K562 (cell line): ENCODE data around the gene TMEM239. TPM values are rescaled to one million over a fixed set of nuclear protein-coding genes. Genes with fewer than 3 reads are reported as not detected.

Experiments
- BRCA1 ChIP-seq, 2 experiments: fragments of 450-650 bp in 1 of 2; sonication (generic) in 1 of 2; formaldehyde crosslinking in 1 of 2; IDR thresholded peaks; 2 replicates each; pipeline versions ENCODE4 v1.5.0 to v1.6.1; 2017 to 2020; ENCODE audit warnings: mild to moderate bottlenecking in 1 of 2, missing genetic modification reagents in 1 of 2
- FOXK1 ChIP-seq: sonication (generic); formaldehyde crosslinking; IDR thresholded peaks from 2 replicates; pipeline ENCODE4 v1.8.0; 2022; ENCODE audit warnings: missing genetic modification reagents, mild to moderate bottlenecking, borderline replicate concordance
- MYC ChIP-seq, 2 experiments: fragments of 250-450 bp in 1 of 2; sonication (Bioruptor Pico) in 1 of 2; IDR thresholded peaks; 2 replicates each; pipeline versions ENCODE4 v1.5.1 to v1.6.1; 2012 to 2021; ENCODE audit warnings: low read depth in 2 of 2, borderline replicate concordance in 1 of 2, improper control_type of control experiment in 1 of 2, low read length in 1 of 2, mild to moderate bottlenecking in 1 of 2, moderate library complexity in 1 of 2
- SPI1 ChIP-seq: IDR thresholded peaks from 2 replicates; pipeline ENCODE4 v1.6.1; 2011; ENCODE audit warnings: low read depth, low read length, control low read depth, borderline replicate concordance
- TBL1XR1 ChIP-seq, 2 experiments: IDR thresholded peaks; 2 replicates each; pipeline ENCODE4 v1.6.1; 2012; ENCODE audit warnings: improper control_type of control experiment in 2 of 2, low read length in 2 of 2, mild to moderate bottlenecking in 1 of 2
- ZNF232 ChIP-seq: sonication (generic); formaldehyde crosslinking; IDR thresholded peaks from 2 replicates; pipeline ENCODE4 v1.8.0; 2022; ENCODE audit warnings: mild to moderate bottlenecking, missing genetic modification reagents
- ZNF41 ChIP-seq: fragments of 250-450 bp; sonication (Bioruptor Pico); conservative IDR thresholded peaks from 2 replicates; pipeline ENCODE4 v1.4.0; 2020; ENCODE audit warnings: mild to moderate bottlenecking
- polyA plus RNA-seq, 8 experiments: library from polyadenylated mRNA; depleted of rRNA in 4 of 8; stranded (reverse) in 5 of 8; unstranded in 3 of 8; fragments of >200 nt; fragmentation: Nextera tagmentation in 2 of 8; fragmentation: Illumina TruSeq in 1 of 8; extraction: Ambion mirVana in 2 of 8; extraction: Trizol in 1 of 8; gene quantifications; 2 replicates each; pipeline versions ENCODE4 v1.2.1 to v1.2.3, GENCODE V29; 2011 to 2014; ENCODE audit warnings: inconsistent platforms in 1 of 8, missing spikeins in 1 of 8
- total RNA-seq, 7 experiments: library from RNA; depleted of rRNA in 6 of 7; stranded (reverse); fragments of >200 nt in 6 of 7; fragmentation: Illumina TruSeq in 2 of 7; extraction: Trizol in 2 of 7; gene quantifications; 2 replicates each; pipeline versions ENCODE4 v1.2.1 to v1.2.3, GENCODE V29; 2011 to 2021; ENCODE audit warnings: low replicate concordance in 1 of 7
- TF ChIP-seq, protein P1 (sequence below): fragments of 200-600 bp; sonication (generic); IDR thresholded peaks from one replicate; pipeline ENCODE4 v1.6.1; 2012; ENCODE audit warnings: mild to moderate bottlenecking, low read depth, low read length, inconsistent platforms
- TF ChIP-seq, protein P2 (sequence below): fragments of 450-650 bp; IDR thresholded peaks from 2 replicates; pipeline ENCODE4 v1.7.0; 2016; ENCODE audit warnings: borderline replicate concordance
- TF ChIP-seq, protein P3 (sequence below): fragments of 250-450 bp; sonication (Bioruptor Pico); IDR thresholded peaks from 2 replicates; pipeline ENCODE4 v1.5.0; 2020; ENCODE audit warnings: mild to moderate bottlenecking, borderline replicate concordance

Gene TMEM239
- total and polyA plus RNA-seq, 9 of the 15 experiments (the other 6 are each of a cell fraction or from before 2014, with no cell fraction given): not detected

DNA sequence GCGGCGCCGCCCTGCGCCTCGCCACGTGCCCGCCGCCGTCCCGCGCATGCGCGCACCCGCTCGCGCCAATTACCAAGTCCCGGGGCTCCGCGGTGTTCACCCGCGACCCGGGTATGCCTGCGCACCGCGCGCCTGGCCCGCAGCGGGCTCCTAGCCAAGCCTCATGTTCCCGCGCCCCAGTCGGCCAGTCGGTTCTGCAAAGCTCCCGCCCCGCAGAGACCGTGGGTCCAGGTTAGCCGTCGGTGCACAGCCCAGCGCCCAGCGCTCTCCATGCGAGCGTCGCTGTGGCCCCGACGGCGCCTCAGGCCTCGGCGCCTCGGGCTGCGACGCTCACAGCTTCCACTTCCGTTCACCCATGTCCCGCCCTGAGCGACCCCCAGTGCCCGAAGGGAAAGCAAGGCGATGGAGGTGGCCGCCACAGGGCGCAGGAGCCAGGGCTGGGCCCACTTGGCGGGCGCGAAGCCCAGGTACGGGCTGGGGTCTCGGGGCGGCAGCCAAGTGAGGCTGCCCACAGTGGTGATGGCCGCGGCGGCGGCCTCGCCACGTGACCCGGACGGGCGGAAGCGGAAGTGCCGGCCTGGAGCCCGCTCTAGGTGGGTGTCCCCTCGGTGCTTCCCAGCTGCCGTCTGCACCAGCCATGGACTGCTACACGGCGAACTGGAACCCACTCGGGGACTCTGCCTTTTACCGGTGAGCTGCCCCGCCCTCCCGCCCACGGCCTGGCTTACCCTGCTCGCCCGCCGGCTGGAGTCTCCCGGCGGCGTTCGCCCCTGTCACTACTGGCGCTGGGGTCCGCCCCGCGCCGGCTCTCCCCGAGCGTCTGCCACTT, 24.2 kb downstream of the TMEM239 start, which contains the start of the genes PCED1A and VPS16 (continued):
- TF ChIP-seq, protein P1, sequence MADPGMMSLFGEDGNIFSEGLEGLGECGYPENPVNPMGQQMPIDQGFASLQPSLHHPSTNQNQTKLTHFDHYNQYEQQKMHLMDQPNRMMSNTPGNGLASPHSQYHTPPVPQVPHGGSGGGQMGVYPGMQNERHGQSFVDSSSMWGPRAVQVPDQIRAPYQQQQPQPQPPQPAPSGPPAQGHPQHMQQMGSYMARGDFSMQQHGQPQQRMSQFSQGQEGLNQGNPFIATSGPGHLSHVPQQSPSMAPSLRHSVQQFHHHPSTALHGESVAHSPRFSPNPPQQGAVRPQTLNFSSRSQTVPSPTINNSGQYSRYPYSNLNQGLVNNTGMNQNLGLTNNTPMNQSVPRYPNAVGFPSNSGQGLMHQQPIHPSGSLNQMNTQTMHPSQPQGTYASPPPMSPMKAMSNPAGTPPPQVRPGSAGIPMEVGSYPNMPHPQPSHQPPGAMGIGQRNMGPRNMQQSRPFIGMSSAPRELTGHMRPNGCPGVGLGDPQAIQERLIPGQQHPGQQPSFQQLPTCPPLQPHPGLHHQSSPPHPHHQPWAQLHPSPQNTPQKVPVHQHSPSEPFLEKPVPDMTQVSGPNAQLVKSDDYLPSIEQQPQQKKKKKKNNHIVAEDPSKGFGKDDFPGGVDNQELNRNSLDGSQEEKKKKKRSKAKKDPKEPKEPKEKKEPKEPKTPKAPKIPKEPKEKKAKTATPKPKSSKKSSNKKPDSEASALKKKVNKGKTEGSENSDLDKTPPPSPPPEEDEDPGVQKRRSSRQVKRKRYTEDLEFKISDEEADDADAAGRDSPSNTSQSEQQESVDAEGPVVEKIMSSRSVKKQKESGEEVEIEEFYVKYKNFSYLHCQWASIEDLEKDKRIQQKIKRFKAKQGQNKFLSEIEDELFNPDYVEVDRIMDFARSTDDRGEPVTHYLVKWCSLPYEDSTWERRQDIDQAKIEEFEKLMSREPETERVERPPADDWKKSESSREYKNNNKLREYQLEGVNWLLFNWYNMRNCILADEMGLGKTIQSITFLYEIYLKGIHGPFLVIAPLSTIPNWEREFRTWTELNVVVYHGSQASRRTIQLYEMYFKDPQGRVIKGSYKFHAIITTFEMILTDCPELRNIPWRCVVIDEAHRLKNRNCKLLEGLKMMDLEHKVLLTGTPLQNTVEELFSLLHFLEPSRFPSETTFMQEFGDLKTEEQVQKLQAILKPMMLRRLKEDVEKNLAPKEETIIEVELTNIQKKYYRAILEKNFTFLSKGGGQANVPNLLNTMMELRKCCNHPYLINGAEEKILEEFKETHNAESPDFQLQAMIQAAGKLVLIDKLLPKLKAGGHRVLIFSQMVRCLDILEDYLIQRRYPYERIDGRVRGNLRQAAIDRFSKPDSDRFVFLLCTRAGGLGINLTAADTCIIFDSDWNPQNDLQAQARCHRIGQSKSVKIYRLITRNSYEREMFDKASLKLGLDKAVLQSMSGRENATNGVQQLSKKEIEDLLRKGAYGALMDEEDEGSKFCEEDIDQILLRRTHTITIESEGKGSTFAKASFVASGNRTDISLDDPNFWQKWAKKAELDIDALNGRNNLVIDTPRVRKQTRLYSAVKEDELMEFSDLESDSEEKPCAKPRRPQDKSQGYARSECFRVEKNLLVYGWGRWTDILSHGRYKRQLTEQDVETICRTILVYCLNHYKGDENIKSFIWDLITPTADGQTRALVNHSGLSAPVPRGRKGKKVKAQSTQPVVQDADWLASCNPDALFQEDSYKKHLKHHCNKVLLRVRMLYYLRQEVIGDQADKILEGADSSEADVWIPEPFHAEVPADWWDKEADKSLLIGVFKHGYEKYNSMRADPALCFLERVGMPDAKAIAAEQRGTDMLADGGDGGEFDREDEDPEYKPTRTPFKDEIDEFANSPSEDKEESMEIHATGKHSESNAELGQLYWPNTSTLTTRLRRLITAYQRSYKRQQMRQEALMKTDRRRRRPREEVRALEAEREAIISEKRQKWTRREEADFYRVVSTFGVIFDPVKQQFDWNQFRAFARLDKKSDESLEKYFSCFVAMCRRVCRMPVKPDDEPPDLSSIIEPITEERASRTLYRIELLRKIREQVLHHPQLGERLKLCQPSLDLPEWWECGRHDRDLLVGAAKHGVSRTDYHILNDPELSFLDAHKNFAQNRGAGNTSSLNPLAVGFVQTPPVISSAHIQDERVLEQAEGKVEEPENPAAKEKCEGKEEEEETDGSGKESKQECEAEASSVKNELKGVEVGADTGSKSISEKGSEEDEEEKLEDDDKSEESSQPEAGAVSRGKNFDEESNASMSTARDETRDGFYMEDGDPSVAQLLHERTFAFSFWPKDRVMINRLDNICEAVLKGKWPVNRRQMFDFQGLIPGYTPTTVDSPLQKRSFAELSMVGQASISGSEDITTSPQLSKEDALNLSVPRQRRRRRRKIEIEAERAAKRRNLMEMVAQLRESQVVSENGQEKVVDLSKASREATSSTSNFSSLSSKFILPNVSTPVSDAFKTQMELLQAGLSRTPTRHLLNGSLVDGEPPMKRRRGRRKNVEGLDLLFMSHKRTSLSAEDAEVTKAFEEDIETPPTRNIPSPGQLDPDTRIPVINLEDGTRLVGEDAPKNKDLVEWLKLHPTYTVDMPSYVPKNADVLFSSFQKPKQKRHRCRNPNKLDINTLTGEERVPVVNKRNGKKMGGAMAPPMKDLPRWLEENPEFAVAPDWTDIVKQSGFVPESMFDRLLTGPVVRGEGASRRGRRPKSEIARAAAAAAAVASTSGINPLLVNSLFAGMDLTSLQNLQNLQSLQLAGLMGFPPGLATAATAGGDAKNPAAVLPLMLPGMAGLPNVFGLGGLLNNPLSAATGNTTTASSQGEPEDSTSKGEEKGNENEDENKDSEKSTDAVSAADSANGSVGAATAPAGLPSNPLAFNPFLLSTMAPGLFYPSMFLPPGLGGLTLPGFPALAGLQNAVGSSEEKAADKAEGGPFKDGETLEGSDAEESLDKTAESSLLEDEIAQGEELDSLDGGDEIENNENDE: no peak
- TF ChIP-seq MYC (IDR thresholded peaks at IDR 0.05; ENCODE audit: low read depth, low read length) (peak; percentile 91), MYC (CRISPR knock-in tag; IDR thresholded peaks at IDR 0.05; ENCODE audit: borderline replicate concordance, low read depth) (no peak; the same call in 1 of the 2 replicates), SPI1 (peak; percentile 53; the same call in 1 of the 2 replicates), FOXK1 (CRISPR knock-in tag) (no peak), ZNF232 (CRISPR knock-in tag) (no peak), BRCA1 (IDR thresholded peaks at IDR 0.05) (no peak), BRCA1 (CRISPR knock-in tag; IDR thresholded peaks at IDR 0.05) (no peak), ZNF41 (CRISPR knock-in tag) (0 out of 2 replicates have a peak, but pooled peaks have one; percentile 10), TBL1XR1 (IDR thresholded peaks at IDR 0.05; ENCODE audit: low read length in 2 of 2) (no peak)
- TF ChIP-seq, protein P2, sequence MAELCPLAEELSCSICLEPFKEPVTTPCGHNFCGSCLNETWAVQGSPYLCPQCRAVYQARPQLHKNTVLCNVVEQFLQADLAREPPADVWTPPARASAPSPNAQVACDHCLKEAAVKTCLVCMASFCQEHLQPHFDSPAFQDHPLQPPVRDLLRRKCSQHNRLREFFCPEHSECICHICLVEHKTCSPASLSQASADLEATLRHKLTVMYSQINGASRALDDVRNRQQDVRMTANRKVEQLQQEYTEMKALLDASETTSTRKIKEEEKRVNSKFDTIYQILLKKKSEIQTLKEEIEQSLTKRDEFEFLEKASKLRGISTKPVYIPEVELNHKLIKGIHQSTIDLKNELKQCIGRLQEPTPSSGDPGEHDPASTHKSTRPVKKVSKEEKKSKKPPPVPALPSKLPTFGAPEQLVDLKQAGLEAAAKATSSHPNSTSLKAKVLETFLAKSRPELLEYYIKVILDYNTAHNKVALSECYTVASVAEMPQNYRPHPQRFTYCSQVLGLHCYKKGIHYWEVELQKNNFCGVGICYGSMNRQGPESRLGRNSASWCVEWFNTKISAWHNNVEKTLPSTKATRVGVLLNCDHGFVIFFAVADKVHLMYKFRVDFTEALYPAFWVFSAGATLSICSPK: no peak
- TF ChIP-seq, protein P3, sequence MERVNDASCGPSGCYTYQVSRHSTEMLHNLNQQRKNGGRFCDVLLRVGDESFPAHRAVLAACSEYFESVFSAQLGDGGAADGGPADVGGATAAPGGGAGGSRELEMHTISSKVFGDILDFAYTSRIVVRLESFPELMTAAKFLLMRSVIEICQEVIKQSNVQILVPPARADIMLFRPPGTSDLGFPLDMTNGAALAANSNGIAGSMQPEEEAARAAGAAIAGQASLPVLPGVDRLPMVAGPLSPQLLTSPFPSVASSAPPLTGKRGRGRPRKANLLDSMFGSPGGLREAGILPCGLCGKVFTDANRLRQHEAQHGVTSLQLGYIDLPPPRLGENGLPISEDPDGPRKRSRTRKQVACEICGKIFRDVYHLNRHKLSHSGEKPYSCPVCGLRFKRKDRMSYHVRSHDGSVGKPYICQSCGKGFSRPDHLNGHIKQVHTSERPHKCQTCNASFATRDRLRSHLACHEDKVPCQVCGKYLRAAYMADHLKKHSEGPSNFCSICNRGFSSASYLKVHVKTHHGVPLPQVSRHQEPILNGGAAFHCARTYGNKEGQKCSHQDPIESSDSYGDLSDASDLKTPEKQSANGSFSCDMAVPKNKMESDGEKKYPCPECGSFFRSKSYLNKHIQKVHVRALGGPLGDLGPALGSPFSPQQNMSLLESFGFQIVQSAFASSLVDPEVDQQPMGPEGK (CRISPR knock-in tag): no peak
